Neural cell (in vitro differentiated cells): ENCODE measurements around the gene SLC44A1. TPM values are rescaled to one million over a fixed set of nuclear protein-coding genes. Genes with fewer than 3 reads are reported as not detected.

Source experiments
- H2AFZ ChIP-seq: fragments of 200-600, 300-800 bp; sonication (generic), shearing (Covaris generic); 2 replicates; pipeline ENCODE4 v1.6.0; 2014; ENCODE audit warnings: low read depth, mild to moderate bottlenecking, antibody characterized with exemption, low read length, moderate library complexity
- H3F3A ChIP-seq: fragments of 200-600 bp; shearing (Covaris generic); 2 replicates; pipeline ENCODE4 v1.6.1; 2016; ENCODE audit warnings: mild to moderate bottlenecking, moderate library complexity, mixed read lengths, antibody characterized with exemption, low read length; ENCODE audit not compliant: insufficient read depth, poor library complexity, severe bottlenecking
- H3K27ac ChIP-seq: fragments of 200-600, 300-800 bp; sonication (generic), shearing (Covaris generic); 2 replicates; pipeline ENCODE4 v1.5.1; 2014; ENCODE audit warnings: mild to moderate bottlenecking, low read length, moderate library complexity
- H3K27me3 ChIP-seq: fragments of 300-800, 200-600 bp; sonication (generic), shearing (Covaris generic); 2 replicates; pipeline ENCODE4 v1.6.0; 2014; ENCODE audit warnings: mild to moderate bottlenecking, low read depth, low read length, moderate library complexity; ENCODE audit not compliant: insufficient read depth
- H3K36me3 ChIP-seq: fragments of 300-800, 200-600 bp; sonication (generic), shearing (Covaris generic); 2 replicates; pipeline ENCODE4 v1.5.1; 2014; ENCODE audit warnings: mild to moderate bottlenecking, antibody characterized with exemption, low read length, moderate library complexity; ENCODE audit not compliant: insufficient read depth
- H3K4me2 ChIP-seq: fragments of 300-800, 200-600 bp; sonication (generic), shearing (Covaris generic); 2 replicates; pipeline ENCODE4 v1.6.0; 2014; ENCODE audit warnings: mild to moderate bottlenecking, low read length
- H3K4me3 ChIP-seq: fragments of 300-800, 200-600 bp; sonication (generic), shearing (Covaris generic); 2 replicates; pipeline ENCODE4 v1.5.1; 2014; ENCODE audit warnings: mild to moderate bottlenecking, low read length, moderate library complexity
- H3K79me2 ChIP-seq: fragments of 200-600 bp; shearing (Covaris generic); replicated peaks from 2 replicates; pipeline ENCODE4 v1.6.0; 2014; ENCODE audit warnings: mild to moderate bottlenecking, low read length, moderate library complexity; ENCODE audit not compliant: insufficient read depth
- H3K9ac ChIP-seq: fragments of 300-800, 200-600 bp; sonication (generic), shearing (Covaris generic); 2 replicates; pipeline ENCODE4 v1.6.1; 2016; ENCODE audit warnings: mild to moderate bottlenecking, low read length, mixed read lengths
- H3K9me2 ChIP-seq: fragments of 200-600 bp; shearing (Covaris generic); 2 replicates; pipeline ENCODE4 v1.6.1; 2016; ENCODE audit warnings: mild to moderate bottlenecking, low read length, mixed read lengths; ENCODE audit not compliant: insufficient read depth
- H3K9me3 ChIP-seq: fragments of 200-600, 300-800 bp; sonication (generic), shearing (Covaris generic); 2 replicates; pipeline ENCODE4 v1.6.1; 2016; ENCODE audit warnings: mild to moderate bottlenecking, mixed run types, low read length, moderate library complexity, mixed read lengths
- H4K20me1 ChIP-seq: fragments of 200-600 bp; shearing (Covaris generic); 2 replicates; pipeline ENCODE4 v1.6.1; 2016; ENCODE audit warnings: mild to moderate bottlenecking, mixed run types; ENCODE audit not compliant: insufficient read depth
- EP300 ChIP-seq: fragments of 450-650 bp; conservative IDR thresholded peaks from 2 replicates; pipeline ENCODE4 v1.6.1; 2014; ENCODE audit warnings: antibody characterized with exemption, mild to moderate bottlenecking, moderate library complexity; ENCODE audit not compliant: poor library complexity, severe bottlenecking
- EZH2 ChIP-seq: fragments of 200-600, 300-800 bp; shearing (Covaris generic), sonication (generic); IDR thresholded peaks from 2 replicates; pipeline ENCODE4 v1.6.1; 2014; ENCODE audit warnings: antibody characterized with exemption, low read length, borderline replicate concordance, mild to moderate bottlenecking; ENCODE audit not compliant: insufficient read depth, poor library complexity, severe bottlenecking
- MXI1 ChIP-seq: fragments of 450-650 bp; conservative IDR thresholded peaks from 2 replicates; pipeline ENCODE4 v1.6.1; 2014; ENCODE audit warnings: antibody characterized with exemption, mild to moderate bottlenecking; ENCODE audit not compliant: poor library complexity, severe bottlenecking
- POLR2AphosphoS5 ChIP-seq: IDR thresholded peaks from 2 replicates; pipeline ENCODE4 v1.6.1; 2012
- RAD21 ChIP-seq: fragments of 450-650 bp; conservative IDR thresholded peaks from 2 replicates; pipeline ENCODE4 v1.6.1; 2014; ENCODE audit warnings: antibody characterized with exemption, mild to moderate bottlenecking, moderate library complexity
- SMC3 ChIP-seq: fragments of 450-650 bp; conservative IDR thresholded peaks from 2 replicates; pipeline ENCODE4 v1.6.1; 2014; ENCODE audit warnings: antibody characterized with exemption, mild to moderate bottlenecking, moderate library complexity; ENCODE audit not compliant: poor library complexity
- TAF1 ChIP-seq: IDR thresholded peaks from 2 replicates; pipeline ENCODE4 v1.6.1; 2012; ENCODE audit warnings: low read depth
- polyA plus RNA-seq: library from polyadenylated mRNA; depleted of rRNA; stranded (reverse); fragments of >200 nt; gene quantifications from 2 replicates; pipeline ENCODE4 v1.2.3, GENCODE V29; 2014
- TF ChIP-seq, protein P1 (sequence below): fragments of 450-650 bp; IDR thresholded peaks from 2 replicates; pipeline ENCODE4 v1.5.1; 2014; ENCODE audit warnings: antibody characterized with exemption, mild to moderate bottlenecking, moderate library complexity; ENCODE audit not compliant: poor library complexity, severe bottlenecking
- TF ChIP-seq, protein P2 (sequence below): IDR thresholded peaks from 2 replicates; pipeline ENCODE4 v1.6.1; 2012; ENCODE audit warnings: borderline replicate concordance

The SLC44A1 gene
- polyA plus RNA-seq, 1 donor from 2014 or later, result 3.9 TPM

DNA sequence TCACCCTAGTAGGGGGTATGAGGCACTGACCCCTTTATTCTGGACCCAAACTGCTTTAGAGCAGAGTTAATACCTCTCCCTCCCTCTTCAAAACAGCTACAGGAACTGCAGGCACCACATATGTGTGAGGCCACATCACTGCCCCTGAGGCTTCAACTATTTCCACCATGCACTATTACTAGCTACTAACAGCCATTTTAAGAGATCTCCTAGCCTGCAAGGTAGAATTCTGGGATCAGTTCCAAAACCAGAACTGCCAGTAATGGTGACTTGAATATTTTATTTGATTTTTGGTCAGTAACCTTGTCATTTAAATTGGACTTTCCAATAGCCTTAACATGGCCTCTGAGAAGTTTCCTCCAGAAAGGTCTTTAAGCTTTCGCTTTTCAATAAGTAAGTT lies 148.1 kb downstream of the SLC44A1 start:
- no peaks in the 10 kb centered on the region for H3F3A ChIP-seq
- H3K9me2 ChIP-seq, result no peaks in the 10 kb centered on the region
- no peaks in the 10 kb centered on the region for H3K27me3 ChIP-seq
- H2AFZ ChIP-seq, result no peak overlapping the region
- no peak overlapping the region for H3K9ac ChIP-seq
- TF ChIP-seq, protein P1, sequence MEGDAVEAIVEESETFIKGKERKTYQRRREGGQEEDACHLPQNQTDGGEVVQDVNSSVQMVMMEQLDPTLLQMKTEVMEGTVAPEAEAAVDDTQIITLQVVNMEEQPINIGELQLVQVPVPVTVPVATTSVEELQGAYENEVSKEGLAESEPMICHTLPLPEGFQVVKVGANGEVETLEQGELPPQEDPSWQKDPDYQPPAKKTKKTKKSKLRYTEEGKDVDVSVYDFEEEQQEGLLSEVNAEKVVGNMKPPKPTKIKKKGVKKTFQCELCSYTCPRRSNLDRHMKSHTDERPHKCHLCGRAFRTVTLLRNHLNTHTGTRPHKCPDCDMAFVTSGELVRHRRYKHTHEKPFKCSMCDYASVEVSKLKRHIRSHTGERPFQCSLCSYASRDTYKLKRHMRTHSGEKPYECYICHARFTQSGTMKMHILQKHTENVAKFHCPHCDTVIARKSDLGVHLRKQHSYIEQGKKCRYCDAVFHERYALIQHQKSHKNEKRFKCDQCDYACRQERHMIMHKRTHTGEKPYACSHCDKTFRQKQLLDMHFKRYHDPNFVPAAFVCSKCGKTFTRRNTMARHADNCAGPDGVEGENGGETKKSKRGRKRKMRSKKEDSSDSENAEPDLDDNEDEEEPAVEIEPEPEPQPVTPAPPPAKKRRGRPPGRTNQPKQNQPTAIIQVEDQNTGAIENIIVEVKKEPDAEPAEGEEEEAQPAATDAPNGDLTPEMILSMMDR, result no peak
- TF ChIP-seq RAD21 (no peak), SMC3 (no peak), POLR2AphosphoS5 (no peak), MXI1 (no peak), EP300 (no peak), TAF1 (no peak), EZH2 (no peak)
- TF ChIP-seq, protein P2, sequence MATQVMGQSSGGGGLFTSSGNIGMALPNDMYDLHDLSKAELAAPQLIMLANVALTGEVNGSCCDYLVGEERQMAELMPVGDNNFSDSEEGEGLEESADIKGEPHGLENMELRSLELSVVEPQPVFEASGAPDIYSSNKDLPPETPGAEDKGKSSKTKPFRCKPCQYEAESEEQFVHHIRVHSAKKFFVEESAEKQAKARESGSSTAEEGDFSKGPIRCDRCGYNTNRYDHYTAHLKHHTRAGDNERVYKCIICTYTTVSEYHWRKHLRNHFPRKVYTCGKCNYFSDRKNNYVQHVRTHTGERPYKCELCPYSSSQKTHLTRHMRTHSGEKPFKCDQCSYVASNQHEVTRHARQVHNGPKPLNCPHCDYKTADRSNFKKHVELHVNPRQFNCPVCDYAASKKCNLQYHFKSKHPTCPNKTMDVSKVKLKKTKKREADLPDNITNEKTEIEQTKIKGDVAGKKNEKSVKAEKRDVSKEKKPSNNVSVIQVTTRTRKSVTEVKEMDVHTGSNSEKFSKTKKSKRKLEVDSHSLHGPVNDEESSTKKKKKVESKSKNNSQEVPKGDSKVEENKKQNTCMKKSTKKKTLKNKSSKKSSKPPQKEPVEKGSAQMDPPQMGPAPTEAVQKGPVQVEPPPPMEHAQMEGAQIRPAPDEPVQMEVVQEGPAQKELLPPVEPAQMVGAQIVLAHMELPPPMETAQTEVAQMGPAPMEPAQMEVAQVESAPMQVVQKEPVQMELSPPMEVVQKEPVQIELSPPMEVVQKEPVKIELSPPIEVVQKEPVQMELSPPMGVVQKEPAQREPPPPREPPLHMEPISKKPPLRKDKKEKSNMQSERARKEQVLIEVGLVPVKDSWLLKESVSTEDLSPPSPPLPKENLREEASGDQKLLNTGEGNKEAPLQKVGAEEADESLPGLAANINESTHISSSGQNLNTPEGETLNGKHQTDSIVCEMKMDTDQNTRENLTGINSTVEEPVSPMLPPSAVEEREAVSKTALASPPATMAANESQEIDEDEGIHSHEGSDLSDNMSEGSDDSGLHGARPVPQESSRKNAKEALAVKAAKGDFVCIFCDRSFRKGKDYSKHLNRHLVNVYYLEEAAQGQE, result no peak
- H3K79me2 ChIP-seq, result no peaks in the 10 kb centered on the region
- no peaks in the 10 kb centered on the region for H3K9me3 ChIP-seq
- H3K36me3 ChIP-seq, result no peaks in the 10 kb centered on the region
- H3K27ac ChIP-seq, result no peak overlapping the region
- H3K4me3 ChIP-seq, result no peak overlapping the region
- H3K4me2 ChIP-seq, result no peak overlapping the region
- H4K20me1 ChIP-seq, result no peaks in the 10 kb centered on the region

DNA sequence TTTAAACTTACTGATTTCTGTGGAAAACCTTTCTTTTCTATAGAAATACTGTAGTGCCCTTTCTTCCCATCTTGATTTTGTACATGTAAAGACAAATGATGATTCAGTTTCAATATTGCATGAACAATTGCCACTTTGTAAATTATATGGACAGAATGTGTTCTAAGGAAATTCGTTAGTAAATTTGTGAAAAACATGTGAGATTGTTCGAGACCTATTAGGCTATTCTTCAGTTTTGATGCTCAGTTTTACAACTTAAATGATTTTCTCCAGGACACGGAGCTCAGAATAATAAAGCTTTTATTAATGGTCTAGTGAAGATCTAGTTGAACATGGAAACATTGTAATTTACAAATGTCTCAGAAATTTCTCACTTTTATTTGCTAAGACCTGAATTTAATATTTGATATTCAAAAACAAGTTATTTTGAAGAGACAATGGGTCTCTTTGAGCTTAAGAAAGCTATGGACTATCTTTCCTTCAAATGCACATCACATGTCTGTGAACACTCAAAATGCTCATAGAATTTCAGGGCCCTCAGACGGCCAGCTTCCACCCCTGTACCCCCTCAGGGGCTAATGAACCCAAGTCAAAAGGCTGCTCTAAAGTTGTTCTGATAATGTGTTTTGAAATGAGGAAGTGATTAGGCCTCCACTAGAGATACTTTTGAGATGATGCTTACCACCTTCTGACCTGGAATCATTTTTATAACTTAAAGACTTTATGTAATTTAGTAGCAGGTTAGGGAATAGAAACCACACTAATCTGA lies 149.3 kb downstream of the SLC44A1 start:
- TF ChIP-seq POLR2AphosphoS5 (no peak), TAF1 (no peak), MXI1 (no peak), EP300 (no peak), EZH2 (no peak), SMC3 (no peak), RAD21 (no peak)
- TF ChIP-seq, protein P1, result no peak
- TF ChIP-seq, protein P2, result no peak
- Histone ChIP-seq H3K9me3 (no peaks in the 10 kb centered on the region), H3K4me3 (no peak overlapping the region), H3F3A (no peaks in the 10 kb centered on the region), H3K9ac (no peak overlapping the region), H3K79me2 (no peaks in the 10 kb centered on the region), H3K4me2 (no peak overlapping the region), H3K9me2 (no peaks in the 10 kb centered on the region), H2AFZ (no peak overlapping the region), H4K20me1 (no peaks in the 10 kb centered on the region), H3K27me3 (no peaks in the 10 kb centered on the region), H3K36me3 (no peaks in the 10 kb centered on the region), H3K27ac (no peak overlapping the region)
